Upper lobe of left lung (tissue), 6 donors: ENCODE measurements around the gene FAM83G. TPM values are rescaled to one million over a fixed set of nuclear protein-coding genes. Genes with fewer than 3 reads are reported as not detected.

ENCODE experiments used
- ATAC-seq, 2 donors: fragments of 200-7000 bp; cut with Tn5 transposase; one replicate each; pipeline ENCODE4 v1.9.1; 2022; ENCODE audit warnings: mild to moderate bottlenecking in 2 of 2, moderate library complexity in 2 of 2; ENCODE audit not compliant: low FRiP score in 2 of 2
- DNase-seq, 2 donors: peaks; one replicate each; pipeline ENCODE4 v3.0.0-alpha.2; 2019 to 2020
- H3K27ac ChIP-seq, 4 donors: fragments of 200-600 bp; sonication (generic); one replicate each; pipeline ENCODE4 v1.5.1; 2016 to 2019
- H3K27me3 ChIP-seq, 4 donors: fragments of 200-600 bp; sonication (generic); one replicate each; pipeline ENCODE4 v1.5.1; 2017 to 2019
- H3K36me3 ChIP-seq, 4 donors: fragments of 200-600 bp; sonication (generic); one replicate each; pipeline ENCODE4 v1.5.1; 2016 to 2019
- H3K4me1 ChIP-seq, 4 donors: fragments of 200-600 bp; sonication (generic); one replicate each; pipeline ENCODE4 v1.5.1; 2018 to 2019
- H3K4me3 ChIP-seq, 4 donors: fragments of 200-600 bp; sonication (generic); one replicate each; pipeline ENCODE4 v1.5.1; 2017 to 2019; ENCODE audit warnings: mild to moderate bottlenecking in 2 of 4, moderate library complexity in 1 of 4
- H3K9me3 ChIP-seq, 4 donors: fragments of 200-600 bp; sonication (generic); one replicate each; pipeline ENCODE4 v1.5.1; 2018 to 2019
- CTCF ChIP-seq, 6 experiments: fragments of 450-650 bp in 4 of 6; fragments of 200-600 bp in 2 of 6; sonication (generic) in 2 of 6; IDR thresholded peaks; one replicate each; pipeline ENCODE4 v1.5.1; 2016 to 2019; ENCODE audit warnings: antibody characterized with exemption in 6 of 6
- EP300 ChIP-seq, 4 donors: sonication (generic); formaldehyde crosslinking; IDR thresholded peaks; one replicate each; pipeline ENCODE4 v1.5.1; 2017; ENCODE audit warnings: antibody characterized with exemption in 4 of 4, control low read depth in 2 of 4
- POLR2A ChIP-seq, 4 donors: fragments of 450-650 bp; IDR thresholded peaks; one replicate each; pipeline ENCODE4 v1.5.1; 2016 to 2017; ENCODE audit warnings: antibody characterized with exemption in 4 of 4, mild to moderate bottlenecking in 2 of 4
- POLR2AphosphoS5 ChIP-seq, 2 donors: sonication (generic); formaldehyde crosslinking; IDR thresholded peaks; one replicate each; pipeline ENCODE4 v1.5.1; 2017; ENCODE audit warnings: antibody characterized with exemption in 2 of 2
- WGBS, 2 donors: methylation state at CpG; one replicate each; pipeline ENCODE4 v1.1.5; 2017 to 2018; 5-methylcytosine and 5-hydroxymethylcytosine counted together
- total RNA-seq, 6 donors: library from RNA; depleted of rRNA in 4 of 6; stranded (reverse); fragments of >200 nt in 4 of 6; gene quantifications; one replicate each; pipeline versions ENCODE4 v1.1.0 to v1.2.1, GENCODE V29; 2016 to 2021
- donor health status: DM: no; HTN: no; CAD: no; lungs with moderate emphysema.
- donor health status: DM: no; HTN: yes; CAD: no; lungs with severe emphysema.

Gene FAM83G
- total RNA-seq, 6 donors from 2014 or later: 3.1 to 17.2 (median 11.2) TPM

GRCh38 chr17:18978050-18978449 lies 26.5 kb downstream of the FAM83G start:
- Histone ChIP-seq H3K9me3 (no peaks in the 10 kb centered on the region), H3K4me3 (no peak overlapping the region), H3K36me3 (peaks cover 0 to 26% (median 11%) of the 10 kb centered on the region in 4 donors), H3K27ac (no peak overlapping the region), H3K4me1 (no peaks in the 10 kb centered on the region), H3K27me3 (no peaks in the 10 kb centered on the region)
- 97 to 100% methylated on average over 1 to 11 of the region's 13 CpGs for WGBS, 2 donors
- no peak for DNase-seq
- TF ChIP-seq POLR2A (IDR thresholded peaks at IDR 0.05) (no peak), CTCF (IDR thresholded peaks at IDR 0.05) (no peak)
- ATAC-seq: no peak

GRCh38 chr17:18977646-18978045 lies 26.9 kb downstream of the FAM83G start:
- TF ChIP-seq POLR2AphosphoS5 (IDR thresholded peaks at IDR 0.05) (no peak), CTCF (IDR thresholded peaks at IDR 0.05) (no peak), POLR2A (IDR thresholded peaks at IDR 0.05) (no peak), EP300 (IDR thresholded peaks at IDR 0.05) (no peak)
- no peaks in the 10 kb centered on the region for H3K27me3 ChIP-seq
- ATAC-seq (no peak), DNase-seq (no peak)
- no peak overlapping the region for H3K27ac ChIP-seq
- H3K36me3 ChIP-seq: peaks cover 0 to 26% (median 11%) of the 10 kb centered on the region in 4 donors
- no peak overlapping the region for H3K4me3 ChIP-seq
- no peaks in the 10 kb centered on the region for H3K9me3 ChIP-seq
- 96% methylated on average over 13 to 19 of the region's 19 CpGs for WGBS, 2 donors
- H3K4me1 ChIP-seq: no peaks in the 10 kb centered on the region

DNA sequence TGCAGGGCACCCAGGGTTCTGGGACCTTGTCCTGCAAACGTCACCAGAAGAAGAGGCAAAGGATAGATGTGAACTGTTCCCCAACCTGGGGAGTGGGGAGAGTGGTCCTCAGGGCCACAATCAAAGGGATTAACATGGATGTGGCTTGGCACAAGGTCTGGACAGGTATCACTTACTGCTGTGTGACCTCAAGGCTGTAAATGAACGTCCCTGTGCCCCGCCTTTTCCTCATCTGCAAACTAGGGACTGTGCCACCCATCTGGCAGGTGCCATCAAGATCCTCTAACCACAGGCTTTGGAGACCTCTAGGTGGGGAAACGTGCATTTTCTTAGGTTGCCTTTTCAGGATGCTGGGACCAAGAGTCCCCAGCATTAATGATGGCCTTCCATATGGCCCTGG lies 27.5 kb downstream of the FAM83G start:
- H3K27me3 ChIP-seq: no peaks in the 10 kb centered on the region
- no peak for ATAC-seq
- WGBS, 2 donors: 90 to 96% methylated on average over 2 to 4 of the region's 4 CpGs
- H3K9me3 ChIP-seq: no peaks in the 10 kb centered on the region
- TF ChIP-seq POLR2A (IDR thresholded peaks at IDR 0.05) (no peak), POLR2AphosphoS5 (IDR thresholded peaks at IDR 0.05) (no peak), EP300 (IDR thresholded peaks at IDR 0.05) (no peak), CTCF (IDR thresholded peaks at IDR 0.05) (no peak)
- H3K4me3 ChIP-seq: no peak overlapping the region
- no peaks in the 10 kb centered on the region for H3K4me1 ChIP-seq
- DNase-seq: no peak
- no peak overlapping the region for H3K27ac ChIP-seq
- H3K36me3 ChIP-seq: peaks cover 0 to 26% (median 11%) of the 10 kb centered on the region in 4 donors

- no peak for DNase-seq
- 71 to 93% methylated on average over 4 of the region's 4 CpGs for WGBS, 2 donors
- no peak for ATAC-seq
These were observed 28.4 kb downstream of the FAM83G start for GRCh38 chr17:18976201-18976600.

More at GRCh38 chr17:18976201-18976600, 28.4 kb downstream of the FAM83G start:
- H3K27me3 ChIP-seq: no peaks in the 10 kb centered on the region
- no peaks in the 10 kb centered on the region for H3K9me3 ChIP-seq
- TF ChIP-seq POLR2A (IDR thresholded peaks at IDR 0.05) (no peak), POLR2AphosphoS5 (IDR thresholded peaks at IDR 0.05) (no peak), CTCF (IDR thresholded peaks at IDR 0.05) (no peak), EP300 (IDR thresholded peaks at IDR 0.05) (no peak)
- H3K36me3 ChIP-seq: peaks cover 0 to 26% (median 11%) of the 10 kb centered on the region in 4 donors
- no peak overlapping the region for H3K27ac ChIP-seq
- H3K4me3 ChIP-seq: no peak overlapping the region
- H3K4me1 ChIP-seq: no peaks in the 10 kb centered on the region
